ENCODE results near the gene OR51B4. TPM values are rescaled to one million over a fixed set of nuclear protein-coding genes. Genes with fewer than 3 reads are reported as not detected.
"Not testable (repeated sequence)": the region's sequence is repeated elsewhere in the genome, so short reads cannot be mapped to it uniquely, and the experiment has no call there.

Gene OR51B4
- total RNA-seq, 1 donor from 2014 or later = 3.1 TPM

GRCh38 chr11:5294342-5294995 lies 7.3 kb downstream of the OR51B4 start:
- not testable (repeated sequence) for DNase-seq (ENCODE audit: low spot score)

GRCh38 chr11:5293028-5293427 lies 8.7 kb downstream of the OR51B4 start:
- DNase-seq (ENCODE audit: low spot score) = no peak

GRCh38 chr11:5291207-5291838 lies 10.4 kb downstream of the OR51B4 start:
- DNase-seq (ENCODE audit: low spot score) = no peak

GRCh38 chr11:5290106-5290505 lies 11.6 kb downstream of the OR51B4 start:
- DNase-seq (ENCODE audit: low spot score) = no peak

GRCh38 chr11:5289696-5290095 lies 12.1 kb downstream of the OR51B4 start:
- DNase-seq (ENCODE audit: low spot score) = no peak

GRCh38 chr11:5288906-5289550 lies 12.7 kb downstream of the OR51B4 start:
- DNase-seq (ENCODE audit: low spot score) = no peak

GRCh38 chr11:5288108-5288905 lies 13.4 kb downstream of the OR51B4 start:
- DNase-seq (ENCODE audit: low spot score) = peak; percentile 62

GRCh38 chr11:5286901-5287300 lies 14.8 kb downstream of the OR51B4 start:
- no peak for DNase-seq (ENCODE audit: low spot score)

- DNase-seq (ENCODE audit: low spot score) = no peak
These were observed 15.4 kb downstream of the OR51B4 start for GRCh38 chr11:5286351-5286750.

GRCh38 chr11:5285703-5286340 lies 15.9 kb downstream of the OR51B4 start:
- DNase-seq (ENCODE audit: low spot score) = no peak

- no peak for DNase-seq (ENCODE audit: low spot score)
These were observed 17.1 kb downstream of the OR51B4 start for GRCh38 chr11:5284637-5285036.

GRCh38 chr11:5283882-5284281 lies 17.9 kb downstream of the OR51B4 start:
- DNase-seq (ENCODE audit: low spot score) = no peak

GRCh38 chr11:5283086-5283485 lies 18.7 kb downstream of the OR51B4 start:
- DNase-seq (ENCODE audit: low spot score) = no peak

GRCh38 chr11:5282628-5283027 lies 19.1 kb downstream of the OR51B4 start:
- no peak for DNase-seq (ENCODE audit: low spot score)

- no peak for DNase-seq (ENCODE audit: low spot score)
These were observed 20.1 kb downstream of the OR51B4 start for GRCh38 chr11:5281596-5281995.

GRCh38 chr11:5280582-5281102 lies 21.1 kb downstream of the OR51B4 start:
- DNase-seq (ENCODE audit: low spot score) = peak; percentile 92

- no peak for DNase-seq (ENCODE audit: low spot score)
These were observed 22.2 kb downstream of the OR51B4 start for GRCh38 chr11:5279471-5280090.

- DNase-seq (ENCODE audit: low spot score) = no peak
These were observed 23.9 kb downstream of the OR51B4 start for GRCh38 chr11:5277807-5278382.

- no peak for DNase-seq (ENCODE audit: low spot score)
These were observed 25.0 kb downstream of the OR51B4 start for GRCh38 chr11:5276697-5277096.

GRCh38 chr11:5275369-5276110 lies 26.2 kb downstream of the OR51B4 start:
- DNase-seq (ENCODE audit: low spot score) = peak; percentile 44

Data from umbilical cord (tissue), 2 donors.